HFFc6 (cell line): ENCODE results near the gene ANGPTL5. TPM values are rescaled to one million over a fixed set of nuclear protein-coding genes. Genes with fewer than 3 reads are reported as not detected.

Experiments
- DNase-seq: peaks from one replicate; pipeline ENCODE4 v3.0.0-alpha.2; 2018
- H3K27ac Mint-ChIP-seq: 2 replicates; pipeline ENCODE4 v1.8.0; 2020; ENCODE audit warnings: mild to moderate bottlenecking, mixed read lengths
- H3K27me3 Mint-ChIP-seq: 2 replicates; pipeline ENCODE4 v1.8.0; 2021; ENCODE audit warnings: mild to moderate bottlenecking, moderate library complexity, mixed read lengths; ENCODE audit not compliant: insufficient read depth
- H3K36me3 Mint-ChIP-seq: 2 replicates; pipeline ENCODE4 v1.8.0; 2021; ENCODE audit warnings: low read depth, mixed read lengths
- H3K4me1 Mint-ChIP-seq: 2 replicates; pipeline ENCODE4 v1.8.0; 2020; ENCODE audit warnings: low read depth, mixed read lengths
- H3K4me3 Mint-ChIP-seq: 2 replicates; pipeline ENCODE4 v1.8.0; 2020; ENCODE audit warnings: mild to moderate bottlenecking, moderate library complexity, mixed read lengths
- H3K9me3 Mint-ChIP-seq: 2 replicates; pipeline ENCODE4 v1.8.0; 2020; ENCODE audit warnings: mild to moderate bottlenecking, mixed read lengths
- total RNA-seq, 6 experiments: library from RNA; stranded (reverse); fragmentation: NEBNext Ultra II Directional; extraction: Animal tissue kit (Norgen Biotek cat#: 25700); gene quantifications; 2 replicates in 1 of 6; 3 replicates in 5 of 6; pipeline ENCODE4 v1.2.3, GENCODE V29; 2021
- TF ChIP-seq, protein P1 (sequence below): fragments of 200-600 bp; sonication (generic); IDR thresholded peaks from 2 replicates; pipeline ENCODE4 v1.5.0; 2021; ENCODE audit warnings: antibody characterized with exemption, mild to moderate bottlenecking

ANGPTL5 gene
- total RNA-seq, 6 experiments from 2014 or later = not detected

DNA sequence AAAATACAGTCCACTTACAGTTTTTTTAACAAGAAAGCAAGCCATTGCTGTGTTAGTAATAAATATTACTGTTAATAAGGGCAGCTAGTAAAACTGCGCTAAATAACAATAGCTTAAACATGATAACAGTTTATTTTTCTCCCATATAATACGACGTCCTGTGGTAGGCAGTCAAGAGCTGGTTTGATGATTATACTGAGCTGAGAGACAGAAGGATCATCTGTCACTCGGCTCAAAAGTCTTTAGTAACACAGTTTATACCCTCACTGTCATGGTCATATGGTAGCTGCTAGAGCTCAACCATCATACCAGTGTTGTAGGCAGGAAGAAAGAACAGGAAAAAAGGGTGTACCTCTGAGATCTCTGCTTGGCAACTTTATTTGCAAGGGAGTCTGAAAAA is 29.1 kb upstream of the ANGPTL5 start:
- DNase-seq = no peak
- H3K27me3 Mint-ChIP-seq = no peaks in the 10 kb centered on the region
- no peak overlapping the region for H3K4me3 Mint-ChIP-seq
- H3K27ac Mint-ChIP-seq = no peak overlapping the region
- no peaks in the 10 kb centered on the region for H3K9me3 Mint-ChIP-seq
- TF ChIP-seq, protein P1, sequence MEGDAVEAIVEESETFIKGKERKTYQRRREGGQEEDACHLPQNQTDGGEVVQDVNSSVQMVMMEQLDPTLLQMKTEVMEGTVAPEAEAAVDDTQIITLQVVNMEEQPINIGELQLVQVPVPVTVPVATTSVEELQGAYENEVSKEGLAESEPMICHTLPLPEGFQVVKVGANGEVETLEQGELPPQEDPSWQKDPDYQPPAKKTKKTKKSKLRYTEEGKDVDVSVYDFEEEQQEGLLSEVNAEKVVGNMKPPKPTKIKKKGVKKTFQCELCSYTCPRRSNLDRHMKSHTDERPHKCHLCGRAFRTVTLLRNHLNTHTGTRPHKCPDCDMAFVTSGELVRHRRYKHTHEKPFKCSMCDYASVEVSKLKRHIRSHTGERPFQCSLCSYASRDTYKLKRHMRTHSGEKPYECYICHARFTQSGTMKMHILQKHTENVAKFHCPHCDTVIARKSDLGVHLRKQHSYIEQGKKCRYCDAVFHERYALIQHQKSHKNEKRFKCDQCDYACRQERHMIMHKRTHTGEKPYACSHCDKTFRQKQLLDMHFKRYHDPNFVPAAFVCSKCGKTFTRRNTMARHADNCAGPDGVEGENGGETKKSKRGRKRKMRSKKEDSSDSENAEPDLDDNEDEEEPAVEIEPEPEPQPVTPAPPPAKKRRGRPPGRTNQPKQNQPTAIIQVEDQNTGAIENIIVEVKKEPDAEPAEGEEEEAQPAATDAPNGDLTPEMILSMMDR = no peak
- H3K4me1 Mint-ChIP-seq = no peaks in the 10 kb centered on the region
- H3K36me3 Mint-ChIP-seq = no peaks in the 10 kb centered on the region

DNA sequence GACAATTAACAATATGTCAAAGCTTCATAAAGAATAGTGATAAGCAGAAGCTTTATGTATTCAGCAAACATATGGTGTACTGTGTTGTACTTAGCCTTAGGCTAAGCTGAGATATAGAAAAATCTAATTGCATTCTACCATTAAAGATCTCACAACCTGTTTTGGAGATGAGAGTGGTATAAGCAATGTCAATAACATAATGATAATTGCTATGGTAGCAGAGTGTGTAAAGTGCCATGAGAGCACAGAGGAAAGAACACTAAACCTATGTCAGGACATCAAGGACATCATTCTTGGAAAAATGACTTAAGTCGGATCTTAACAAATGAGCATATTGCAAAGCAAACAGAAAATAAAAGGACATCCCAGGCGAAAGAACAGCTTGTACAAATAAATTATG is 28.6 kb upstream of the ANGPTL5 start:
- Mint-ChIP-seq H3K27me3 (no peaks in the 10 kb centered on the region), H3K4me3 (no peak overlapping the region), H3K27ac (no peak overlapping the region), H3K36me3 (no peaks in the 10 kb centered on the region), H3K9me3 (no peaks in the 10 kb centered on the region), H3K4me1 (no peaks in the 10 kb centered on the region)
- DNase-seq = no peak
- TF ChIP-seq, protein P1 = no peak

DNA sequence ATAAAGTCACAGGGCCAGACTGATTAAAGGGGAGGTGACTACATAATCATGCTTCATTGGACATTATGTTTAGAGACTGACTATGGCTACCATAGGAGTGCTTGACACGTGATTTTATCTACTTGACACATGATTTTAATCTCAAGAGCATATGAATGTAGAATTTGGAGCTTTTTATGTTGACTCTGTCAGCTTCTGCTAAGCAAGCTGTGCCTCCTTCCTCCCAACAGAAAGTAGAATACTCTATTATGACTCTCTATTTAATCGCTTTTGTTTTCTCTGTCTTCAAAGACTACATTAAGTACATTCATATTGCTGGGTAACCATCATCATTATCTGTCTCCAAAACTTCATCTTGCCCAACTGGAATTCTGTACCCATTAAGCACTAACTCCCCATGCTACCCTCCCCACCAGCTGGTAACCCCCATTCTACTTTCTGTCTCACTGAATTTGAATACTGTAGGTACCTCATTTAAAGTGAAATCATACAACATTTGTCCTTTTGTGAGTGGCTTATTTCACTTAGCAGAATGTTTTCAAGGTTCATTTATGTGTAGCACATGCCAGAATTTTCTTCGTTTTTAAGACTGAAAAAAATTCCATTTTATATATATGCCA is 24.7 kb upstream of the ANGPTL5 start:
- H3K9me3 Mint-ChIP-seq = no peaks in the 10 kb centered on the region
- H3K27ac Mint-ChIP-seq = no peak overlapping the region
- DNase-seq = no peak
- H3K4me3 Mint-ChIP-seq = no peak overlapping the region
- no peaks in the 10 kb centered on the region for H3K36me3 Mint-ChIP-seq
- no peaks in the 10 kb centered on the region for H3K27me3 Mint-ChIP-seq
- no peaks in the 10 kb centered on the region for H3K4me1 Mint-ChIP-seq
- TF ChIP-seq, protein P1 = no peak

DNA sequence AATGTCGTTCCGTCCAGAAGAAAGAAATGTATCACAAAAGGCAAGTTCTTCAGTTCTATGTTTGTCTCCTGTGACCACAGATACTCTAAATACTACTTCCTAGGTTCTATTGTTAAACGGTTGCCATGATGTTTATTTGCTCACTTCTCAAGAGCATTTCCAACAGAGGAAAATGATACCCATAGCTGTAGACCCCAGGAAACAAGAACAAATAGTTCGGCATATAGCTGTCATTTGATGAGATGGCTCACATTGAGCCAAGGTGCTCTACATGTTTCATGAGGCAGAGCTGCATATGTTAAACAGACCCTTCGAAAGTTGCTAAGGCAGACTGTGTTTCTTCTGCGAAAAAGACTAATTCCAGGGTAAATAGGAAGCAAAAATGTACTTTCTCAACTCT is 15.4 kb upstream of the ANGPTL5 start:
- H3K27ac Mint-ChIP-seq = no peak overlapping the region
- H3K36me3 Mint-ChIP-seq = no peaks in the 10 kb centered on the region
- TF ChIP-seq, protein P1 = no peak
- H3K9me3 Mint-ChIP-seq = no peaks in the 10 kb centered on the region
- H3K4me1 Mint-ChIP-seq = no peaks in the 10 kb centered on the region
- no peak for DNase-seq
- H3K27me3 Mint-ChIP-seq = no peaks in the 10 kb centered on the region
- H3K4me3 Mint-ChIP-seq = no peak overlapping the region

DNA sequence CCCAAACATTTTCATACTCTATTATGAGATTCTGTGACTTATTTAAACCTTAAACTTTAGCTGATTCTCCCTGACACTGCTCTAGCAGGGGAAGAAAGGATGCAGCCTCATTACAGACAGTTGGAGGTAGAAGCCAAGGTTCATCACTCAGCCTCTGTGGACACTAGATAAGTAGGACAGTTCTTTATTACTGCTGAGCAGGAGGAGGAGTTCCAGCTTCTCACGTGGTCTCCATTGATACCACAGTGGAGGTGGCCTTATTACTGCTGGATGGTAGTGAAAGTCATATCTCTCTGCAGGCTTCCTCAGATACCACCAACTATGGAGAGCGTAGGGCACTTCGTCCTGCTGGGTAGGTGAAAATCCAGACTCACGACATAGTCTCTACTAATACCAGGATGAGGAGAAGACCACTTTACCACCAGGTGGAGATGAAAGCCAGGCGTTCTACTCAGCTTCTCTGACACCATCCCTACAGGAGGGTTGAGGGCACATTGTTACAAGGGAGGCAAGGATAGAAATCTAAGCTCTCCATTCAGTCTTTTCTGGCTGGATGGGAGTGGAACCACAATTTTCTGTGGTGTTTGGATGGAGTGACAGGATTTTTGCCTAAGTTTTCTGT is 13.1 kb upstream of the ANGPTL5 start:
- Mint-ChIP-seq H3K4me1 (peaks cover 5% of the 10 kb centered on the region; the same call in 1 of the 2 replicates), H3K27me3 (no peaks in the 10 kb centered on the region), H3K27ac (no peak overlapping the region), H3K9me3 (no peaks in the 10 kb centered on the region), H3K4me3 (no peak overlapping the region), H3K36me3 (no peaks in the 10 kb centered on the region)
- DNase-seq = no peak
- TF ChIP-seq, protein P1 = no peak
